ENCODE results near the gene DNAH11. TPM values are rescaled to one million over a fixed set of nuclear protein-coding genes. Genes with fewer than 3 reads are reported as not detected.

DNAH11 gene
- total and polyA plus RNA-seq, 2 donors: 3.9 to 4.9 TPM

GRCh38 chr7:21884496-21884895 lies 341.7 kb downstream of the DNAH11 start:
- Histone ChIP-seq H3K27ac (ENCODE audit: low read depth in 1 of 2, low read length in 1 of 2) (no peak overlapping the region), H3K27me3 (ENCODE audit: control insufficient read depth in 2 of 2, insufficient read depth in 1 of 2, low read length in 1 of 2) (no peaks in the 10 kb centered on the region), H3K9me3 (ENCODE audit: control insufficient read depth in 2 of 2, insufficient read depth in 1 of 2, low read length in 1 of 2) (no peaks in the 10 kb centered on the region), H3K4me1 (ENCODE audit: control insufficient read depth in 2 of 2, insufficient read depth in 2 of 2, low read length in 2 of 2) (no peaks in the 10 kb centered on the region), H3K36me3 (ENCODE audit: control insufficient read depth in 2 of 2, insufficient read depth in 2 of 2, low read length in 1 of 2) (no peaks in the 10 kb centered on the region), H3K4me3 (ENCODE audit: low read length in 2 of 2) (no peak overlapping the region)
- WGBS: 98% methylated on average over 7 of the region's 7 CpGs
- DNase-seq (ENCODE audit: low read depth in 6 of 9, low spot score in 9 of 9): no peak

GRCh38 chr7:21886396-21886795 lies 343.6 kb downstream of the DNAH11 start:
- 92% methylated on average over 4 of the region's 4 CpGs for WGBS
- no peaks in the 10 kb centered on the region for H3K27me3 ChIP-seq (ENCODE audit: control insufficient read depth in 2 of 2, insufficient read depth in 1 of 2, low read length in 1 of 2)

GRCh38 chr7:21887353-21887752 lies 344.5 kb downstream of the DNAH11 start:
- no peak overlapping the region for H3K4me3 ChIP-seq (ENCODE audit: low read length in 2 of 2)
- H3K36me3 ChIP-seq (ENCODE audit: control insufficient read depth in 2 of 2, insufficient read depth in 2 of 2, low read length in 1 of 2): peaks cover 0 to 3% of the 10 kb centered on the region in 2 donors
- DNase-seq (ENCODE audit: low read depth in 6 of 9, low spot score in 9 of 9): no peak
- WGBS: 98% methylated on average over 2 of the region's 2 CpGs
- no peaks in the 10 kb centered on the region for H3K4me1 ChIP-seq (ENCODE audit: control insufficient read depth in 2 of 2, insufficient read depth in 2 of 2, low read length in 2 of 2)
- H3K27me3 ChIP-seq (ENCODE audit: control insufficient read depth in 2 of 2, insufficient read depth in 1 of 2, low read length in 1 of 2): no peaks in the 10 kb centered on the region
- no peaks in the 10 kb centered on the region for H3K9me3 ChIP-seq (ENCODE audit: control insufficient read depth in 2 of 2, insufficient read depth in 1 of 2, low read length in 1 of 2)
- H3K27ac ChIP-seq (ENCODE audit: low read depth in 1 of 2, low read length in 1 of 2): no peak overlapping the region

More at GRCh38 chr7:21886396-21886795, 343.6 kb downstream of the DNAH11 start:
- no peaks in the 10 kb centered on the region for H3K36me3 ChIP-seq (ENCODE audit: control insufficient read depth in 2 of 2, insufficient read depth in 2 of 2, low read length in 1 of 2)
- H3K4me1 ChIP-seq (ENCODE audit: control insufficient read depth in 2 of 2, insufficient read depth in 2 of 2, low read length in 2 of 2): no peaks in the 10 kb centered on the region
- H3K4me3 ChIP-seq (ENCODE audit: low read length in 2 of 2): no peak overlapping the region
- no peak overlapping the region for H3K27ac ChIP-seq (ENCODE audit: low read depth in 1 of 2, low read length in 1 of 2)
- no peaks in the 10 kb centered on the region for H3K9me3 ChIP-seq (ENCODE audit: control insufficient read depth in 2 of 2, insufficient read depth in 1 of 2, low read length in 1 of 2)
- no peak for DNase-seq (ENCODE audit: low read depth in 6 of 9, low spot score in 9 of 9)

GRCh38 chr7:21887779-21888178 lies 344.9 kb downstream of the DNAH11 start:
- no peaks in the 10 kb centered on the region for H3K9me3 ChIP-seq (ENCODE audit: control insufficient read depth in 2 of 2, insufficient read depth in 1 of 2, low read length in 1 of 2)
- 97% methylated on average over 4 of the region's 4 CpGs for WGBS
- H3K36me3 ChIP-seq (ENCODE audit: control insufficient read depth in 2 of 2, insufficient read depth in 2 of 2, low read length in 1 of 2): peaks cover 0 to 5% of the 10 kb centered on the region in 2 donors
- no peak for DNase-seq (ENCODE audit: low read depth in 6 of 9, low spot score in 9 of 9)
- no peak overlapping the region for H3K27ac ChIP-seq (ENCODE audit: low read depth in 1 of 2, low read length in 1 of 2)
- no peak overlapping the region for H3K4me3 ChIP-seq (ENCODE audit: low read length in 2 of 2)
- H3K27me3 ChIP-seq (ENCODE audit: control insufficient read depth in 2 of 2, insufficient read depth in 1 of 2, low read length in 1 of 2): no peaks in the 10 kb centered on the region
- no peaks in the 10 kb centered on the region for H3K4me1 ChIP-seq (ENCODE audit: control insufficient read depth in 2 of 2, insufficient read depth in 2 of 2, low read length in 2 of 2)

GRCh38 chr7:21891291-21891690 lies 348.5 kb downstream of the DNAH11 start:
- Histone ChIP-seq H3K27ac (ENCODE audit: low read depth in 1 of 2, low read length in 1 of 2) (no peak overlapping the region), H3K36me3 (ENCODE audit: control insufficient read depth in 2 of 2, insufficient read depth in 2 of 2, low read length in 1 of 2) (peaks cover 5 to 8% of the 10 kb centered on the region in 2 donors), H3K4me1 (ENCODE audit: control insufficient read depth in 2 of 2, insufficient read depth in 2 of 2, low read length in 2 of 2) (no peaks in the 10 kb centered on the region), H3K4me3 (ENCODE audit: low read length in 2 of 2) (no peak overlapping the region), H3K27me3 (ENCODE audit: control insufficient read depth in 2 of 2, insufficient read depth in 1 of 2, low read length in 1 of 2) (no peaks in the 10 kb centered on the region), H3K9me3 (ENCODE audit: control insufficient read depth in 2 of 2, insufficient read depth in 1 of 2, low read length in 1 of 2) (no peaks in the 10 kb centered on the region)
- 97% methylated on average over 3 of the region's 3 CpGs for WGBS
- DNase-seq (ENCODE audit: low read depth in 6 of 9, low spot score in 9 of 9): no peak

- Histone ChIP-seq H3K27me3 (ENCODE audit: control insufficient read depth in 2 of 2, insufficient read depth in 1 of 2, low read length in 1 of 2) (no peaks in the 10 kb centered on the region), H3K4me1 (ENCODE audit: control insufficient read depth in 2 of 2, insufficient read depth in 2 of 2, low read length in 2 of 2) (peaks cover 0 to 8% of the 10 kb centered on the region in 2 donors), H3K27ac (ENCODE audit: low read depth in 1 of 2, low read length in 1 of 2) (no peak overlapping the region), H3K4me3 (ENCODE audit: low read length in 2 of 2) (no peak overlapping the region), H3K9me3 (ENCODE audit: control insufficient read depth in 2 of 2, insufficient read depth in 1 of 2, low read length in 1 of 2) (no peaks in the 10 kb centered on the region), H3K36me3 (ENCODE audit: control insufficient read depth in 2 of 2, insufficient read depth in 2 of 2, low read length in 1 of 2) (peaks cover 7 to 9% of the 10 kb centered on the region in 2 donors)
- DNase-seq (ENCODE audit: low read depth in 6 of 9, low spot score in 9 of 9): no peak
- WGBS: 97% methylated on average over 3 of the region's 3 CpGs
Observed at GRCh38 chr7:21893401-21893800, 350.6 kb downstream of the DNAH11 start.

- H3K9me3 ChIP-seq (ENCODE audit: control insufficient read depth in 2 of 2, insufficient read depth in 1 of 2, low read length in 1 of 2): no peaks in the 10 kb centered on the region
- peaks cover 0 to 13% of the 10 kb centered on the region in 2 donors for H3K4me1 ChIP-seq (ENCODE audit: control insufficient read depth in 2 of 2, insufficient read depth in 2 of 2, low read length in 2 of 2)
- no peaks in the 10 kb centered on the region for H3K27me3 ChIP-seq (ENCODE audit: control insufficient read depth in 2 of 2, insufficient read depth in 1 of 2, low read length in 1 of 2)
- H3K4me3 ChIP-seq (ENCODE audit: low read length in 2 of 2): no peak overlapping the region
- DNase-seq (ENCODE audit: low read depth in 6 of 9, low spot score in 9 of 9): peak; percentile 7 to 65 (median 17)
- peaks cover 40 to 54% of the 10 kb centered on the region in 2 donors for H3K36me3 ChIP-seq (ENCODE audit: control insufficient read depth in 2 of 2, insufficient read depth in 2 of 2, low read length in 1 of 2)
- WGBS: 66% methylated on average over 17 of the region's 17 CpGs
- H3K27ac ChIP-seq (ENCODE audit: low read depth in 1 of 2, low read length in 1 of 2): peak overlapping the region; percentile 66 to 69
Observed at GRCh38 chr7:21898265-21898930, 355.6 kb downstream of the DNAH11 start.

- Histone ChIP-seq H3K4me1 (ENCODE audit: control insufficient read depth in 2 of 2, insufficient read depth in 2 of 2, low read length in 2 of 2) (peaks cover 0 to 13% of the 10 kb centered on the region in 2 donors), H3K27ac (ENCODE audit: low read depth in 1 of 2, low read length in 1 of 2) (no peak overlapping the region), H3K27me3 (ENCODE audit: control insufficient read depth in 2 of 2, insufficient read depth in 1 of 2, low read length in 1 of 2) (no peaks in the 10 kb centered on the region), H3K36me3 (ENCODE audit: control insufficient read depth in 2 of 2, insufficient read depth in 2 of 2, low read length in 1 of 2) (peaks cover 71 to 85% of the 10 kb centered on the region in 2 donors), H3K4me3 (ENCODE audit: low read length in 2 of 2) (no peak overlapping the region), H3K9me3 (ENCODE audit: control insufficient read depth in 2 of 2, insufficient read depth in 1 of 2, low read length in 1 of 2) (no peaks in the 10 kb centered on the region)
- DNase-seq (ENCODE audit: low read depth in 6 of 9, low spot score in 9 of 9): no peak
- 97% methylated on average over 5 of the region's 5 CpGs for WGBS
Observed at GRCh38 chr7:21902240-21902639, 359.4 kb downstream of the DNAH11 start.

GRCh38 chr7:21903020-21903786 lies 360.4 kb downstream of the DNAH11 start:
- no peaks in the 10 kb centered on the region for H3K9me3 ChIP-seq (ENCODE audit: control insufficient read depth in 2 of 2, insufficient read depth in 1 of 2, low read length in 1 of 2)
- no peak overlapping the region for H3K4me3 ChIP-seq (ENCODE audit: low read length in 2 of 2)
- no peak for DNase-seq (ENCODE audit: low read depth in 6 of 9, low spot score in 9 of 9)
- peaks cover 0 to 7% of the 10 kb centered on the region in 2 donors for H3K4me1 ChIP-seq (ENCODE audit: control insufficient read depth in 2 of 2, insufficient read depth in 2 of 2, low read length in 2 of 2)
- H3K27me3 ChIP-seq (ENCODE audit: control insufficient read depth in 2 of 2, insufficient read depth in 1 of 2, low read length in 1 of 2): no peaks in the 10 kb centered on the region
- H3K36me3 ChIP-seq (ENCODE audit: control insufficient read depth in 2 of 2, insufficient read depth in 2 of 2, low read length in 1 of 2): peaks cover 78 to 91% of the 10 kb centered on the region in 2 donors
- 97% methylated on average over 14 of the region's 14 CpGs for WGBS
- no peak overlapping the region for H3K27ac ChIP-seq (ENCODE audit: low read depth in 1 of 2, low read length in 1 of 2)
